Liver (tissue), 3 donors: ENCODE data around the gene KIF11.
"Not testable (repeated sequence)": the region's sequence is repeated elsewhere in the genome, so short reads cannot be mapped to it uniquely, and the experiment has no call there.

Experiments used
- GABPA ChIP-seq, 2 donors: IDR thresholded peaks in 1 of 2; conservative IDR thresholded peaks in 1 of 2; 2 replicates each; pipeline ENCODE4 v1.6.1; 2016; ENCODE audit warnings: antibody characterized with exemption in 2 of 2, mild to moderate bottlenecking in 1 of 2, moderate library complexity in 1 of 2
- JUND ChIP-seq, 2 donors: IDR thresholded peaks; 2 replicates each; pipeline ENCODE4 v1.6.1; 2016; ENCODE audit warnings: antibody characterized with exemption in 2 of 2
- RAD21 ChIP-seq, 2 donors: IDR thresholded peaks; 2 replicates each; pipeline ENCODE4 v1.6.1; 2016; ENCODE audit warnings: antibody characterized with exemption in 2 of 2, mild to moderate bottlenecking in 2 of 2
- RXRA ChIP-seq, 2 donors: IDR thresholded peaks; 2 replicates each; pipeline ENCODE4 v1.6.1; 2017 to 2018; ENCODE audit warnings: antibody characterized with exemption in 2 of 2, mild to moderate bottlenecking in 1 of 2
- TF ChIP-seq, protein P1 (sequence below): fragments of 150-350 bp; IDR thresholded peaks from 2 replicates; pipeline ENCODE4 v1.5.1; 2017; ENCODE audit warnings: improper control_type of control experiment, low read depth, low read length; ENCODE audit not compliant: missing input control
- TF ChIP-seq, protein P2 (sequence below): IDR thresholded peaks from 2 replicates; pipeline ENCODE4 v1.6.1; 2016; ENCODE audit warnings: antibody characterized with exemption, mild to moderate bottlenecking
- TF ChIP-seq, protein P3 (sequence below): IDR thresholded peaks from 2 replicates; pipeline ENCODE4 v1.6.1; 2016; ENCODE audit warnings: antibody characterized with exemption
- donor health status: healthy.
- donor health status: healthy.

DNA sequence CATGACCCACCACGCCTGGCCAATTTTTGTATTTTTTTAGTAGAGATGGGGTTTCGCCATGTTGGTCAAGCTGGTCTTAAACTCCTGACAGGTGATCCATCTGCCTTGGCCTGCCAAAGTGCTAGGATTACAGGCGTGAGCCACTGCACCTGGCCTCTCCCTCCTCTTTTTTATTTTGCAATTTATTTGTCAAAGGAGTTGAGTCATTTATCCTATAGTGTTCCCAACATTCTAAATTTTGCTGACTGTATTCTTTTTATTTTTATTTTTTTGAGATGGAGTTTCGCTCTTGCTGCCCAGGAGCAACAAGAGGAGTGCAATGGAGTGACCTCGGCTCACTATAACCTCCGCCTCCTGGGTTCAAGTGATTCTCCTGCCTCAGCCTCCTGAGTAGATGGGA, 10.6 kb upstream of the KIF11 start:
- TF ChIP-seq, protein P1, sequence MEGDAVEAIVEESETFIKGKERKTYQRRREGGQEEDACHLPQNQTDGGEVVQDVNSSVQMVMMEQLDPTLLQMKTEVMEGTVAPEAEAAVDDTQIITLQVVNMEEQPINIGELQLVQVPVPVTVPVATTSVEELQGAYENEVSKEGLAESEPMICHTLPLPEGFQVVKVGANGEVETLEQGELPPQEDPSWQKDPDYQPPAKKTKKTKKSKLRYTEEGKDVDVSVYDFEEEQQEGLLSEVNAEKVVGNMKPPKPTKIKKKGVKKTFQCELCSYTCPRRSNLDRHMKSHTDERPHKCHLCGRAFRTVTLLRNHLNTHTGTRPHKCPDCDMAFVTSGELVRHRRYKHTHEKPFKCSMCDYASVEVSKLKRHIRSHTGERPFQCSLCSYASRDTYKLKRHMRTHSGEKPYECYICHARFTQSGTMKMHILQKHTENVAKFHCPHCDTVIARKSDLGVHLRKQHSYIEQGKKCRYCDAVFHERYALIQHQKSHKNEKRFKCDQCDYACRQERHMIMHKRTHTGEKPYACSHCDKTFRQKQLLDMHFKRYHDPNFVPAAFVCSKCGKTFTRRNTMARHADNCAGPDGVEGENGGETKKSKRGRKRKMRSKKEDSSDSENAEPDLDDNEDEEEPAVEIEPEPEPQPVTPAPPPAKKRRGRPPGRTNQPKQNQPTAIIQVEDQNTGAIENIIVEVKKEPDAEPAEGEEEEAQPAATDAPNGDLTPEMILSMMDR = not testable (repeated sequence)
- TF ChIP-seq, protein P2, sequence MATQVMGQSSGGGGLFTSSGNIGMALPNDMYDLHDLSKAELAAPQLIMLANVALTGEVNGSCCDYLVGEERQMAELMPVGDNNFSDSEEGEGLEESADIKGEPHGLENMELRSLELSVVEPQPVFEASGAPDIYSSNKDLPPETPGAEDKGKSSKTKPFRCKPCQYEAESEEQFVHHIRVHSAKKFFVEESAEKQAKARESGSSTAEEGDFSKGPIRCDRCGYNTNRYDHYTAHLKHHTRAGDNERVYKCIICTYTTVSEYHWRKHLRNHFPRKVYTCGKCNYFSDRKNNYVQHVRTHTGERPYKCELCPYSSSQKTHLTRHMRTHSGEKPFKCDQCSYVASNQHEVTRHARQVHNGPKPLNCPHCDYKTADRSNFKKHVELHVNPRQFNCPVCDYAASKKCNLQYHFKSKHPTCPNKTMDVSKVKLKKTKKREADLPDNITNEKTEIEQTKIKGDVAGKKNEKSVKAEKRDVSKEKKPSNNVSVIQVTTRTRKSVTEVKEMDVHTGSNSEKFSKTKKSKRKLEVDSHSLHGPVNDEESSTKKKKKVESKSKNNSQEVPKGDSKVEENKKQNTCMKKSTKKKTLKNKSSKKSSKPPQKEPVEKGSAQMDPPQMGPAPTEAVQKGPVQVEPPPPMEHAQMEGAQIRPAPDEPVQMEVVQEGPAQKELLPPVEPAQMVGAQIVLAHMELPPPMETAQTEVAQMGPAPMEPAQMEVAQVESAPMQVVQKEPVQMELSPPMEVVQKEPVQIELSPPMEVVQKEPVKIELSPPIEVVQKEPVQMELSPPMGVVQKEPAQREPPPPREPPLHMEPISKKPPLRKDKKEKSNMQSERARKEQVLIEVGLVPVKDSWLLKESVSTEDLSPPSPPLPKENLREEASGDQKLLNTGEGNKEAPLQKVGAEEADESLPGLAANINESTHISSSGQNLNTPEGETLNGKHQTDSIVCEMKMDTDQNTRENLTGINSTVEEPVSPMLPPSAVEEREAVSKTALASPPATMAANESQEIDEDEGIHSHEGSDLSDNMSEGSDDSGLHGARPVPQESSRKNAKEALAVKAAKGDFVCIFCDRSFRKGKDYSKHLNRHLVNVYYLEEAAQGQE = not testable (repeated sequence)
- TF ChIP-seq, protein P3, sequence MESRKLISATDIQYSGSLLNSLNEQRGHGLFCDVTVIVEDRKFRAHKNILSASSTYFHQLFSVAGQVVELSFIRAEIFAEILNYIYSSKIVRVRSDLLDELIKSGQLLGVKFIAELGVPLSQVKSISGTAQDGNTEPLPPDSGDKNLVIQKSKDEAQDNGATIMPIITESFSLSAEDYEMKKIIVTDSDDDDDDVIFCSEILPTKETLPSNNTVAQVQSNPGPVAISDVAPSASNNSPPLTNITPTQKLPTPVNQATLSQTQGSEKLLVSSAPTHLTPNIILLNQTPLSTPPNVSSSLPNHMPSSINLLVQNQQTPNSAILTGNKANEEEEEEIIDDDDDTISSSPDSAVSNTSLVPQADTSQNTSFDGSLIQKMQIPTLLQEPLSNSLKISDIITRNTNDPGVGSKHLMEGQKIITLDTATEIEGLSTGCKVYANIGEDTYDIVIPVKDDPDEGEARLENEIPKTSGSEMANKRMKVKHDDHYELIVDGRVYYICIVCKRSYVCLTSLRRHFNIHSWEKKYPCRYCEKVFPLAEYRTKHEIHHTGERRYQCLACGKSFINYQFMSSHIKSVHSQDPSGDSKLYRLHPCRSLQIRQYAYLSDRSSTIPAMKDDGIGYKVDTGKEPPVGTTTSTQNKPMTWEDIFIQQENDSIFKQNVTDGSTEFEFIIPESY = not testable (repeated sequence)
- not testable (repeated sequence) for TF ChIP-seq RXRA (IDR thresholded peaks at IDR 0.05); RAD21 (IDR thresholded peaks at IDR 0.05); JUND (IDR thresholded peaks at IDR 0.05); GABPA (IDR thresholded peaks at IDR 0.05 in 1 of 2, conservative IDR thresholded peaks at IDR 0.05 in 1 of 2)
